RWPE1 (cell line): ENCODE results near the gene MTG2.

Experiments
- CTCF ChIA-PET: fragments of 350-600 bp; sonication (Branson Sonifier 250); formaldehyde crosslinking; extraction: SDS; loops from one replicate; lab custom pipeline; 2021; lab: Yijun Ruan, JAX
- POLR2A ChIA-PET: fragments of 400-600 bp; formaldehyde crosslinking; extraction: SDS; loops from one replicate; lab custom pipeline; 2020; ENCODE audit warnings: antibody characterized with exemption; ENCODE audit not compliant: low non-redundant PET; lab: Yijun Ruan, JAX
- DNase-seq: peaks from one replicate; pipeline ENCODE4 v3.0.0; 2012; ENCODE audit warnings: low spot score
- H3K27ac ChIP-seq: fragments of 450-650 bp; 2 replicates; pipeline ENCODE4 v1.5.1; 2017
- TF ChIP-seq, protein P1 (sequence below): fragments of 450-650 bp; conservative IDR thresholded peaks from 2 replicates; pipeline ENCODE4 v1.5.1; 2017; ENCODE audit warnings: low read depth, mild to moderate bottlenecking

MTG2 gene

DNA sequence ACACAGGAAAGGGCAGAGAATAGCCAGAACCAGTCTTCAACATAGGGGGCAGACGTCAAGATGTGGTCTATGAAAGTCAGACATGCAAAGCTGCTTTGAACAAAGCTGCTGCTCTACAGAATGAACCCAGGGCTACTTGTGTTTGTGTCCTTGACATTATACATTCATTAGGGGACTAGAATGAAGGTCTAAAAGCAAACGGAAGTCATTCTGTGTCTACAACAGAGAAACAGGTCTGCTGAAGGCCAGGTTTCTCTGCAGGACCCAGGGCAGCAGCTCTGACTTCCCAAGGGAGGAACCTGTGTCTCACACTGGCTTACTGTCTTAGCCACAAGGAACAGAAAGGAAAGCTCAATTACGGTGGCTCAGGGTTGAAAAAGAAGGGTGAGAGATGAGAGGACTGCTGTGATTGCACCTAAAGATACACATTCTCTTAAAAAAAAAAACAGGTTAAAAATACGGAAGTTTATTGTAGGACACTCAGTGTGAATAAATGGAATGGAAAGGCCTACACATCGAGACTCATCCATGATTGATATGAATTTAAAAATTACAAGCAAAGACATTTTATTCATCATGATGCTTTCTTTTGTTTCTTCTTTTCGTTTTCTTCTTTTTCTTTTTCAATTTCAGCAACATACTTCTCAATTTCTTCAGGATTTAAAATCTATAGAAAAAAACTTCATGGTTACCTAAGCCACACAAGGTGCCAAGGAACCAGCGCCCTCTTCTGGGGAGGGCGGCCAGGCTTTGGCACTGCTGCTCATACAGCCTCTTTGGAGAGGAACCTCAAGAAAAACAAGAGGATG is 46.3 kb upstream of the MTG2 start:
- peak; percentile 64 for DNase-seq
- ChIA-PET CTCF (interaction anchor here (0.6 to 3.1 kb wide), 9 partner anchors 8 to 136 kb away, joined by 3 to 20 read pairs (median 5); no protein-coding TSS in a partner anchor), POLR2A (interaction anchor here (0.5 kb wide), 1 partner anchor 130 kb away, joined by 3 read pairs; no protein-coding TSS in a partner anchor)
- H3K27ac ChIP-seq = peak overlapping the region; percentile 56
- TF ChIP-seq, protein P1, sequence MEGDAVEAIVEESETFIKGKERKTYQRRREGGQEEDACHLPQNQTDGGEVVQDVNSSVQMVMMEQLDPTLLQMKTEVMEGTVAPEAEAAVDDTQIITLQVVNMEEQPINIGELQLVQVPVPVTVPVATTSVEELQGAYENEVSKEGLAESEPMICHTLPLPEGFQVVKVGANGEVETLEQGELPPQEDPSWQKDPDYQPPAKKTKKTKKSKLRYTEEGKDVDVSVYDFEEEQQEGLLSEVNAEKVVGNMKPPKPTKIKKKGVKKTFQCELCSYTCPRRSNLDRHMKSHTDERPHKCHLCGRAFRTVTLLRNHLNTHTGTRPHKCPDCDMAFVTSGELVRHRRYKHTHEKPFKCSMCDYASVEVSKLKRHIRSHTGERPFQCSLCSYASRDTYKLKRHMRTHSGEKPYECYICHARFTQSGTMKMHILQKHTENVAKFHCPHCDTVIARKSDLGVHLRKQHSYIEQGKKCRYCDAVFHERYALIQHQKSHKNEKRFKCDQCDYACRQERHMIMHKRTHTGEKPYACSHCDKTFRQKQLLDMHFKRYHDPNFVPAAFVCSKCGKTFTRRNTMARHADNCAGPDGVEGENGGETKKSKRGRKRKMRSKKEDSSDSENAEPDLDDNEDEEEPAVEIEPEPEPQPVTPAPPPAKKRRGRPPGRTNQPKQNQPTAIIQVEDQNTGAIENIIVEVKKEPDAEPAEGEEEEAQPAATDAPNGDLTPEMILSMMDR = peak; percentile 98

DNA sequence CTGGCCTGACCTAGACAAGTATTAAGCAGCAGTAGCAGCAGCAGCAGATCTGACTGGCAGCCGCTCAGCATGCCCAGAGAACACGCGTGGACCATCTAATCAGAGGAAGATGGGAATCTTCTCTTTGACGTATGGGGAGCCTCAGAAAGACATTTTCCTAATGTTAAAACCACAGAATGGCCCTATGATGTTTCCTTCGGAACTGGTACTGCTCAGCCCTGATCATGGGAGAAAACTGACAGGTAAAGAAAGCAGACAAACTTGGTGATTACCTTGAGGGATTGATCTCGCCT is 45.8 kb upstream of the MTG2 start:
- TF ChIP-seq, protein P1 = peak; percentile 78
- H3K27ac ChIP-seq = peak overlapping the region; percentile 56
- CTCF ChIA-PET = interaction anchor here (0.9 to 2.4 kb wide), 4 partner anchors 8 to 126 kb away, joined by 4 to 13 read pairs (median 9); no protein-coding TSS in a partner anchor
- POLR2A ChIA-PET = no interaction called here
- DNase-seq = no peak

DNA sequence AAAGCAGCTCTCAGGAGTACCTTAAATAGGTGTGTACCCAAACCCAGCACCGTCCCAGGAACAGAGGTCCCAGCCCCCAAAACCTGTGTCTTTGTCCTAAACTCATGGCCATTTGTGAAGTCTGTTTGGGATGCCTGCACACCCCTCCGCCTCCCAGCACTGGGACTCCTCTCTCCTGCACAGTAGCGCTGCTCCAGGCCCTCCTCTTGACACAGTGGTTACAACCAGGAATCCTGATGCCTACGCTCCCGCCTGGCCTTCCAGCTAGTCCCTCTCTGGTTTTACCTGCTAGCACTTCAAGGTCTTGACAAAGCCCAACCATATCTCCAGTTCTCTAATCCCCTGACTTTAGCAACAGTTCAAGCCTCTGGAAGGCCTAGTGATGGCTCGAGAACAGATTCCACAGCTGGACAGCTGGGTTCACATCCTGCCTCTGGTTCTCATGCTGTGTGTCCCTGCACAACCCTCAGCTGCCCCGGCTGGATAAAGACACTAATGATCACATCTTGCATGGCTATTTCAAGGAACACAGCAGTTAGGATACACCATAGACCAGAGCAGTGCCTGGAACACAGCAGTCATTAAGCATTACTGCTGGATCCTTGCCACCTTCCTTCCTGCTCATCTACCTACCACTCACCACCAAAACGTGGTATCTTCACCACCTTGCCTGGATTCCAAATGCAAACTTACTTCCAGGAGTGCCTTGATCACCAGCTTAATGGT is 45.2 kb upstream of the MTG2 start:
- DNase-seq = no peak
- CTCF ChIA-PET = interaction anchor here (0.7 to 2.4 kb wide), 5 partner anchors 12 to 127 kb away, joined by 3 to 13 read pairs (median 4); no protein-coding TSS in a partner anchor
- peak overlapping the region; percentile 56 for H3K27ac ChIP-seq
- TF ChIP-seq, protein P1 = no peak
- POLR2A ChIA-PET = interaction anchor here (0.7 kb wide), 1 partner anchor 12 kb away, joined by 5 read pairs; no protein-coding TSS in a partner anchor

DNA sequence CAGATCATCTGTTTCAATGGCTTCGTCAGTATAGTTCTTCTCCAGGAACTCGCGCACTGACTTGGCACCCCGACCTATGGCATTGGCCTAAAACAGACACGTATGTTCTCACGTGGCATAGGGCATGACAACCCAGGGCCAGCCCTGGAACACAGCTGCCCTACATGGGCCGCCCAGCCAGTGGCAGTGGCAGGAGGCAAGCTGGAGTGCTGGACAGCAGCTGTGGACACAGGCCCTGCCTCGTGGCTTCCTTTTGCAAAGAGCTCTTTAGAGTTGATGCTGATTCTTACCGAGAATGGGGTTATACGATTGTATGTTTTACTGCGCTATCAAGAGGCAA is 44.7 kb upstream of the MTG2 start:
- H3K27ac ChIP-seq = peak overlapping the region; percentile 56
- no peak for DNase-seq
- TF ChIP-seq, protein P1 = no peak
- POLR2A ChIA-PET = interaction anchor here (0.7 to 1.3 kb wide), 2 partner anchors 12 to 14 kb away, joined by 3 to 5 read pairs; no protein-coding TSS in a partner anchor
- CTCF ChIA-PET = interaction anchor here (0.7 to 1.7 kb wide), 4 partner anchors 14 to 127 kb away, joined by 3 to 9 read pairs (median 4); no protein-coding TSS in a partner anchor

DNA sequence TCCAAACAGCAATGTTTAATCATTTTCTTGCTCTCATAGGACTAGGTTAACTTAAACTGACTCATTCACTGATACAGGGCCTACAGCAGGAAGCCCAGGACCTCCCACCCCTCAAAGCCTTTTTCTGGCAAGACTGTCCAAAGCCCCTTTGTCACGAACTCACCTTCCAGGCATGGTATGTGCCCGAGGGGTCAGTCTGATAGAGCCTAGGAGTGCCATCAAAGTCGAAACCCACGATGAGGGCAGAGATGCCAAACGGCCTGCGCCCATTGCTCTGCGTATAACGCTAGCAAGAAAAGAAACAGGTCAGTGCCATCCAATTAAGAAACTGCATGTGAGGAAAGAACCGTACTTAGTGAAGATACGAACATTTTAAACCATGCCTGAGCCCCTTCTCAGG is 43.9 kb upstream of the MTG2 start:
- ChIA-PET POLR2A (interaction anchor here (1.3 kb wide), 1 partner anchor 15 kb away, joined by 3 read pairs; no protein-coding TSS in a partner anchor), CTCF (interaction anchor here (0.6 to 1.7 kb wide), 2 partner anchors 128 to 1255 kb away, joined by 3 to 9 read pairs; no protein-coding TSS in a partner anchor)
- H3K27ac ChIP-seq = peak overlapping the region; percentile 56
- TF ChIP-seq, protein P1 = no peak
- DNase-seq = no peak

DNA sequence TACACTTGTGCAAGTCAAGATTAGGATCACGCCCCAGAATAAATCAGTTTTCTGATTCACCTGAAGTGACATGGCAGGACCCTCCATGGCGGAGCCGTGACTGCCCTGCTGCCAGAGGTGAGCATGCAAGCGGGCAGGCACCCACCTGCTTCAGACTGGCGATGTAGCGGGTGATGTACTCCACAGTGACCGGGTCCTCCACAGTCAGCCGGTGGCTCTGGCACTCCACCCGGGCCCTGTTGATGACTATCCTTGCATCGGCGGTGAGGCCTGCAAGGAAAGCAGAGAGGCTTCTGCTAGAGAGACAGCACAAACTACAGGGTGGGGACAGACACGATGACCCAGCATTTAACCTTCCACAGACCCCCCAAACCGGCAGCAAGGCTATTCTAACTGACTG is 43.2 kb upstream of the MTG2 start:
- DNase-seq = no peak
- ChIA-PET CTCF (interaction anchor here (0.6 kb wide), 1 partner anchor 98 kb away, joined by 9 read pairs; no protein-coding TSS in a partner anchor), POLR2A (no interaction called here)
- TF ChIP-seq, protein P1 = no peak
- H3K27ac ChIP-seq = peak overlapping the region; percentile 24
